ENCODE results near the gene CLPTM1L. TPM values are rescaled to one million over a fixed set of nuclear protein-coding genes. Genes with fewer than 3 reads are reported as not detected.
A peak's percentile ranks its signal among the peaks of the same experiment; 100 is the strongest.
"Not testable (repeated sequence)": the region's sequence is repeated elsewhere in the genome, so short reads cannot be mapped to it uniquely, and the experiment has no call there.

The CLPTM1L gene
- total and polyA plus RNA-seq, 8 donors = 60.8 to 202 (median 117) TPM

- TF ChIP-seq EP300 (IDR thresholded peaks at IDR 0.05) = no peak
- no peak for TF ChIP-seq CTCF (IDR thresholded peaks at IDR 0.05)
- TF ChIP-seq POLR2AphosphoS5 (IDR thresholded peaks at IDR 0.05) = no peak
- TF ChIP-seq POLR2A (IDR thresholded peaks at IDR 0.05) = no peak
- 3 to 13% (median 4%) methylated on average over 19 to 61 of the region's 61 CpGs for WGBS, 5 donors
- DNase-seq = peak in 1 of 2 donors; percentile 53
- Histone ChIP-seq H3K9me3 (no peaks in the 10 kb centered on the region), H3K27me3 (no peaks in the 10 kb centered on the region), H3K27ac (peak overlapping the region; percentile 70 to 92 (median 80)), H3K4me3 (peak overlapping the region; percentile 91 to 99 (median 96)), H3K4me1 (peaks cover 19 to 42% (median 37%) of the 10 kb centered on the region in 4 donors), H3K36me3 (peaks cover 30 to 42% (median 40%) of the 10 kb centered on the region in 4 donors)
- intact Hi-C loops (cut with DNase I; ENCODE audit: low total_unique reads) = no loop called here
These were observed 683 bp downstream of the CLPTM1L start for GRCh38 chr5:1343931-1344901.

- no peaks in the 10 kb centered on the region for H3K9me3 ChIP-seq
- intact Hi-C loops (cut with DNase I; ENCODE audit: low total_unique reads) = no loop called here
- TF ChIP-seq POLR2A (IDR thresholded peaks at IDR 0.05) (no peak), CTCF (IDR thresholded peaks at IDR 0.05) (no peak), EP300 (IDR thresholded peaks at IDR 0.05) (no peak), POLR2AphosphoS5 (IDR thresholded peaks at IDR 0.05) (no peak)
- WGBS, 5 donors = 38 to 50% (median 46%) methylated on average over 7 to 9 of the region's 9 CpGs
- H3K4me1 ChIP-seq = peaks cover 19 to 42% (median 37%) of the 10 kb centered on the region in 4 donors
- DNase-seq = peak in 1 of 2 donors; percentile 39
- H3K4me3 ChIP-seq = peak overlapping the region; percentile 91 to 99 (median 96)
- H3K36me3 ChIP-seq = peaks cover 37 to 51% (median 49%) of the 10 kb centered on the region in 4 donors
- no peaks in the 10 kb centered on the region for H3K27me3 ChIP-seq
- peak overlapping the region in 4 of 5 donors; percentile 14 to 92 (median 84) for H3K27ac ChIP-seq
These were observed 1.6 kb downstream of the CLPTM1L start for GRCh38 chr5:1343315-1343751.

GRCh38 chr5:1342711-1343110 is 2.2 kb downstream of the CLPTM1L start:
- DNase-seq; H3K9me3 ChIP-seq; intact Hi-C loops (cut with DNase I; ENCODE audit: low total_unique reads); H3K27me3 ChIP-seq: not testable (repeated sequence)
- Histone ChIP-seq H3K4me1 (peaks cover 19 to 42% (median 37%) of the 10 kb centered on the region in 4 donors), H3K27ac (peak overlapping the region in 3 of 5 donors; percentile 14 to 89 (median 80)), H3K4me3 (peak overlapping the region in 2 of 4 donors; percentile 98 to 99), H3K36me3 (peaks cover 43 to 57% (median 55%) of the 10 kb centered on the region in 4 donors)
- WGBS, 5 donors = 89 to 90% (median 90%) methylated on average over 11 to 14 of the region's 14 CpGs

- H3K27ac ChIP-seq = peak overlapping the region in 1 of 5 donors; percentile 14
- H3K36me3 ChIP-seq = peaks cover 47 to 62% (median 59%) of the 10 kb centered on the region in 4 donors
- no peaks in the 10 kb centered on the region for H3K9me3 ChIP-seq
- H3K4me1 ChIP-seq = peaks cover 19 to 42% (median 37%) of the 10 kb centered on the region in 4 donors
- no peak for DNase-seq
- no peak overlapping the region for H3K4me3 ChIP-seq
- intact Hi-C loops (cut with DNase I; ENCODE audit: low total_unique reads) = no loop called here
- TF ChIP-seq POLR2AphosphoS5 (IDR thresholded peaks at IDR 0.05) = no peak
- TF ChIP-seq POLR2A (IDR thresholded peaks at IDR 0.05) = no peak
- no peak for TF ChIP-seq EP300 (IDR thresholded peaks at IDR 0.05)
- TF ChIP-seq CTCF (IDR thresholded peaks at IDR 0.05) = no peak
- WGBS, 5 donors = 91 to 97% (median 94%) methylated on average over 12 of the region's 12 CpGs
- H3K27me3 ChIP-seq = no peaks in the 10 kb centered on the region
These were observed 2.6 kb downstream of the CLPTM1L start for GRCh38 chr5:1342268-1342667.

Measured in stomach (tissue), 9 donors.